Jurkat, Clone E6-1 (cell line): ENCODE results near the gene ATPAF2.

Source experiments
- DNase-seq: peaks from one replicate; pipeline ENCODE4 v3.0.0-alpha.2; 2011; ENCODE audit warnings: low read depth, low spot score
- H3K4me3 ChIP-seq: 2 replicates; pipeline ENCODE4 v1.5.1; 2011; ENCODE audit warnings: mild to moderate bottlenecking, low read length, control low read depth, moderate library complexity

The ATPAF2 gene

GRCh38 chr17:17990282-17990681, 48.7 kb downstream of the ATPAF2 start:
- DNase-seq: no peak
- no peak overlapping the region for H3K4me3 ChIP-seq

GRCh38 chr17:17989618-17990017, 49.4 kb downstream of the ATPAF2 start:
- DNase-seq: no peak
- no peak overlapping the region for H3K4me3 ChIP-seq

- H3K4me3 ChIP-seq: no peak overlapping the region
- no peak for DNase-seq
Measured at GRCh38 chr17:17989081-17989480, 49.9 kb downstream of the ATPAF2 start.

GRCh38 chr17:17988427-17988945, 50.5 kb downstream of the ATPAF2 start:
- no peak for DNase-seq
- H3K4me3 ChIP-seq: no peak overlapping the region

- H3K4me3 ChIP-seq: no peak overlapping the region
- DNase-seq: no peak
Measured at GRCh38 chr17:17987901-17988300, 51.1 kb downstream of the ATPAF2 start.

- DNase-seq: no peak
- no peak overlapping the region for H3K4me3 ChIP-seq
Measured at GRCh38 chr17:17987187-17987896, 51.6 kb downstream of the ATPAF2 start.

- no peak overlapping the region for H3K4me3 ChIP-seq
- DNase-seq: peak; percentile 48
Measured at GRCh38 chr17:17985555-17985954, 53.4 kb downstream of the ATPAF2 start.

GRCh38 chr17:17985153-17985552, 53.8 kb downstream of the ATPAF2 start:
- DNase-seq: no peak
- no peak overlapping the region for H3K4me3 ChIP-seq

- DNase-seq: no peak
Measured at GRCh38 chr17:17983776-17984175, 55.2 kb downstream of the ATPAF2 start.

GRCh38 chr17:17983376-17983775, 55.6 kb downstream of the ATPAF2 start:
- H3K4me3 ChIP-seq: no peak overlapping the region
- no peak for DNase-seq

More at GRCh38 chr17:17983776-17984175, 55.2 kb downstream of the ATPAF2 start:
- H3K4me3 ChIP-seq: no peak overlapping the region

- DNase-seq: no peak
- no peak overlapping the region for H3K4me3 ChIP-seq
Measured at GRCh38 chr17:17982801-17983200, 56.2 kb downstream of the ATPAF2 start.

- no peak for DNase-seq
- H3K4me3 ChIP-seq: no peak overlapping the region
Measured at GRCh38 chr17:17981330-17981729, 57.6 kb downstream of the ATPAF2 start.

- DNase-seq: no peak
Measured at GRCh38 chr17:17979778-17980177, 59.2 kb downstream of the ATPAF2 start.

GRCh38 chr17:17978481-17979424, 60.2 kb downstream of the ATPAF2 start:
- DNase-seq: no peak
- H3K4me3 ChIP-seq: no peak overlapping the region

More at GRCh38 chr17:17979778-17980177, 59.2 kb downstream of the ATPAF2 start:
- no peak overlapping the region for H3K4me3 ChIP-seq

GRCh38 chr17:17976931-17977570, 61.9 kb downstream of the ATPAF2 start:
- H3K4me3 ChIP-seq: no peak overlapping the region
- no peak for DNase-seq

- no peak overlapping the region for H3K4me3 ChIP-seq
Measured at GRCh38 chr17:17975436-17975835, 63.5 kb downstream of the ATPAF2 start.

GRCh38 chr17:17972952-17973254, 66.1 kb downstream of the ATPAF2 start:
- DNase-seq: no peak
- H3K4me3 ChIP-seq: peak overlapping the region; percentile 58

More at GRCh38 chr17:17975436-17975835, 63.5 kb downstream of the ATPAF2 start:
- no peak for DNase-seq

- H3K4me3 ChIP-seq: peak within 1 kb of the TSS; percentile 64
- peak; percentile 100 for DNase-seq
Measured at GRCh38 chr17:17972126-17972951, 66.6 kb downstream of the ATPAF2 start, which contains the start of the genes DRC3 and TOM1L2. Gene DRC3, plus strand, starts transcription at chr17:17972862. Its CDS starts 4,737 bp downstream, at chr17:17977599. Gene TOM1L2, minus strand, starts transcription at chr17:17972400. Its CDS starts 87 bp downstream, at chr17:17972313.
